Measurements from ENCODE around the gene TEX29. TPM values are rescaled to one million over a fixed set of nuclear protein-coding genes. Genes with fewer than 3 reads are reported as not detected.
A peak's percentile ranks its signal among the peaks of the same experiment; 100 is the strongest.

The TEX29 gene
- total RNA-seq, 1 experiment from 2014 or later = not detected

DNA sequence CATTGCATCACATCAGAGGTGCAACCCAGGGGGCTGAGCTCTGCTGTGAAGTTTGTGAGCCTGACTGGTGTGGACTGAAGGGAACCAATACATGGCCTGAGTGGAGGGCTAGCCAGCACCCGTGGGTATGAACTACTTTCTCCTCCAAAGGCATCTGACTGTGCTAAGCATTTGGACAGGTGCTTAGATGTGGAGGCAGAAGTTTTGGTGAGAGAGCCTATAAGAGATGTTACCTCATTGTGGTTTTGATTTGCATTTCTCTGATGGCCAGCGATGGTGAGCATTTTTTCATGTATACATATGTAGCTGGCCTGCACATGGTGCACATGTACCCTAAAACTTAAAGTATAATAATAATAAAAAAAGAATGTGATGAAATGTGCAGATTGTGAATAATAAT is 46.9 kb downstream of the TEX29 start:
- Histone ChIP-seq H3K4me2 (ENCODE audit: low read depth, low read length, poor library complexity, severe bottlenecking) (peak overlapping the region; percentile 16), H3K4me1 (ENCODE audit: low read length) (peaks cover 15% of the 10 kb centered on the region), H3K4me3 (ENCODE audit: low read length) (no peak overlapping the region), H3K9ac (ENCODE audit: low read length) (no peak overlapping the region; the same call in 1 of the 2 replicates), H4K20me1 (ENCODE audit: insufficient read depth, low read depth, low read length) (0 out of 2 replicates have a peak, but pooled peaks cover 3% of the 10 kb centered on the region), H3K36me3 (ENCODE audit: insufficient read depth, low read length) (no peaks in the 10 kb centered on the region), H3K79me2 (ENCODE audit: low read length) (no peaks in the 10 kb centered on the region), H3K9me3 (ENCODE audit: low read length) (no peaks in the 10 kb centered on the region), H3K9me2 (replicated peaks; ENCODE audit: insufficient read depth, low read length) (no peaks in the 10 kb centered on the region), H3K27ac (ENCODE audit: low read length) (no peak overlapping the region), H3K27me3 (ENCODE audit: low read length) (no peaks in the 10 kb centered on the region), H2AFZ (ENCODE audit: low read length) (no peak overlapping the region)
- no peak for DNase-seq

DNA sequence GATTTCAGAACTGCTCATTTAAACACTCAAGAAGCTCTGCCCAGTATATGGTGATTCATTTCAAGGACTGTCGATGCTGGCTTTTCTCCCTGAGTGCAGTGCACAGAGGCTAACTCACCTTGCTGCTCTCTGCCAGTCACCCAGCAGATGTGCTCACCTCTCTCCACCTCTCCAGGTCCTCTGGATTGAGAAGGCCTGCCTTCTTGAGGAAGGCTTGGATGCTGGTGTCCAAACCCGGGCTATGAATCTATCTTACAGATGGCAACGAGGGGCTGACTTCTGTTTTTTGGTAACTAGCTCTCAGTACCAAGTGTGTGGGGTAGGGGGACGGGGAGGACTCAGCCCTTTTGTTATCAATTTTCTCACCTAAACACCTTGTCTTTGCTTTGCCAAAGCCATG is 47.6 kb downstream of the TEX29 start:
- H3K4me3 ChIP-seq (ENCODE audit: low read length) = no peak overlapping the region
- DNase-seq = no peak
- no peak overlapping the region for H3K27ac ChIP-seq (ENCODE audit: low read length)
- H3K9ac ChIP-seq (ENCODE audit: low read length) = no peak overlapping the region
- no peak overlapping the region for H3K4me2 ChIP-seq (ENCODE audit: low read depth, low read length, poor library complexity, severe bottlenecking)
- no peaks in the 10 kb centered on the region for H3K79me2 ChIP-seq (ENCODE audit: low read length)
- H4K20me1 ChIP-seq (ENCODE audit: insufficient read depth, low read depth, low read length) = 0 out of 2 replicates have a peak, but pooled peaks cover 3% of the 10 kb centered on the region
- no peaks in the 10 kb centered on the region for H3K9me3 ChIP-seq (ENCODE audit: low read length)
- H3K27me3 ChIP-seq (ENCODE audit: low read length) = no peaks in the 10 kb centered on the region
- no peaks in the 10 kb centered on the region for H3K9me2 ChIP-seq (replicated peaks; ENCODE audit: insufficient read depth, low read length)
- peaks cover 18% of the 10 kb centered on the region for H3K4me1 ChIP-seq (ENCODE audit: low read length)
- no peak overlapping the region for H2AFZ ChIP-seq (ENCODE audit: low read length)
- no peaks in the 10 kb centered on the region for H3K36me3 ChIP-seq (ENCODE audit: insufficient read depth, low read length)

DNA sequence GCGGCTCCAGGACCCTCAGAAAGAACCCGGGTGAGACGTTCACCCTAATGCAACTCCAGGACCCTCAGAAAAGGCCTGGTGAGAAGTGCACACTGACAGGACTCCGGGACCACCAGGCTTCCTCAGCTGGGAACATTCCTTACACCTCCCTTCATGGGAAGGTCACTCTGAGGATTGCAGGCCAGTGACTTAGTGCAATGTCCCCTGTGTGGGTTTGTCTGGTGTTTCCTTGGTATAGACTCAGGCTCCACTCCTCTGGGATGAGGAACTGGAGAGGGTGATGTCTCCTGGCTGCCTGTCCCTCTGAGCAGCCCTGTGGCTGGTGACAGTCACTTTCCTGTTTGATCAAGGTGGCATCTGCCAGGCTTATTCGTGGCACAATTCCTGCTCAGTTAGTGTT is 49.7 kb downstream of the TEX29 start:
- Histone ChIP-seq H2AFZ (ENCODE audit: low read length) (no peak overlapping the region), H3K9me2 (replicated peaks; ENCODE audit: insufficient read depth, low read length) (no peaks in the 10 kb centered on the region), H3K27me3 (ENCODE audit: low read length) (no peaks in the 10 kb centered on the region), H3K4me1 (ENCODE audit: low read length) (peaks cover 18% of the 10 kb centered on the region), H3K9ac (ENCODE audit: low read length) (no peak overlapping the region), H3K4me2 (ENCODE audit: low read depth, low read length, poor library complexity, severe bottlenecking) (no peak overlapping the region), H3K27ac (ENCODE audit: low read length) (no peak overlapping the region), H3K9me3 (ENCODE audit: low read length) (no peaks in the 10 kb centered on the region), H3K79me2 (ENCODE audit: low read length) (no peaks in the 10 kb centered on the region), H4K20me1 (ENCODE audit: insufficient read depth, low read depth, low read length) (0 out of 2 replicates have a peak, but pooled peaks cover 3% of the 10 kb centered on the region), H3K4me3 (ENCODE audit: low read length) (no peak overlapping the region), H3K36me3 (ENCODE audit: insufficient read depth, low read length) (no peaks in the 10 kb centered on the region)
- no peak for DNase-seq

DNA sequence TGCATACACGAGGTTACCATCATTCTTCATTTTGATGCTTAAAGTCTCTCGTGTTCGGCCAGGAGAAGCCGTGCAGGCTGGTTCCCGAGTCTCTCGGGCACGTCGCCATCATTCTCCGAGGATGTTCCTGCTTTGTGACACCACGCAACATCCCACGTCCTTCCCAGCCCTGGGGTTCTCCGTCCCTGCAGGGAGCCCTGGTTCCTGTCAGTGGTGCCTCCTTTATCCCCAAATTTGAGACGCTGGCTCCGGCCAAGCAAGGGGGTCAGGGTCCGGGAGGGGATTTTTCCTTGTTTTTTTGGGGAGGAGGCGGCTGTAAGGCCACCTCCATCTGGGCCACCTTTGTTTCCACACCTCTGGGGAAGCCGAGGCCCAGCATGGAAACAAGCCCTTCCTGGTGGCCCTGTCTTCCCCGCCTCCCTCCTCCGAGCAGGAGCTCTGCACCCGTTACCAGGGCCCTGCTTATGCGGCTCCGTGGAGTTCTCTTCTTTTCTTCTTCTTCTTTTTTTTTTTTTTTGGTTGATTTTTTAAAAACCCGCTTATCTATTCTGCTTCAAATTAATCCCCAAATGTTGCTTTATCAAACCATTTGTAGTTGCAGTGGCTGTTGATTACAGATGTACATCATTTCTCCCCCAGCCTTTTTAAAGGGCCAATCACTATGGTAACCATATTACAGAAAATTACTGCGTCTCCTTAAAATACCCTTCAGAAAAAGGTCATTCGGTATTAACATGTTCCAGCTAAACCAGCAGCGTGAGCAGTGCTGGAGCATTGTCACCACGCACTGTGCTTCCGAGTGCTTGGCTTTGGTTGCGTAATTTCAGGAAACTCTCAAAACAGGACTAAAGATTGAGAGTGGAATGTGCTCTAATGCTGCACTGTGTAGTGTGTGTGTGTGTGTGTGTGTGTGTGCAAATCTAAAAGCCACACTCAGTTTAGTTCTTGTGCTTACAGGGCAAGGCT is 50.4 kb downstream of the TEX29 start:
- Histone ChIP-seq H2AFZ (ENCODE audit: low read length) (no peak overlapping the region), H4K20me1 (ENCODE audit: insufficient read depth, low read depth, low read length) (0 out of 2 replicates have a peak, but pooled peaks cover 3% of the 10 kb centered on the region), H3K79me2 (ENCODE audit: low read length) (no peaks in the 10 kb centered on the region), H3K36me3 (ENCODE audit: insufficient read depth, low read length) (no peaks in the 10 kb centered on the region), H3K27ac (ENCODE audit: low read length) (no peak overlapping the region), H3K4me3 (ENCODE audit: low read length) (no peak overlapping the region), H3K27me3 (ENCODE audit: low read length) (no peaks in the 10 kb centered on the region), H3K9ac (ENCODE audit: low read length) (no peak overlapping the region), H3K9me3 (ENCODE audit: low read length) (no peaks in the 10 kb centered on the region), H3K9me2 (replicated peaks; ENCODE audit: insufficient read depth, low read length) (no peaks in the 10 kb centered on the region), H3K4me2 (ENCODE audit: low read depth, low read length, poor library complexity, severe bottlenecking) (no peak overlapping the region), H3K4me1 (ENCODE audit: low read length) (peaks cover 18% of the 10 kb centered on the region)
- DNase-seq = no peak

DNA sequence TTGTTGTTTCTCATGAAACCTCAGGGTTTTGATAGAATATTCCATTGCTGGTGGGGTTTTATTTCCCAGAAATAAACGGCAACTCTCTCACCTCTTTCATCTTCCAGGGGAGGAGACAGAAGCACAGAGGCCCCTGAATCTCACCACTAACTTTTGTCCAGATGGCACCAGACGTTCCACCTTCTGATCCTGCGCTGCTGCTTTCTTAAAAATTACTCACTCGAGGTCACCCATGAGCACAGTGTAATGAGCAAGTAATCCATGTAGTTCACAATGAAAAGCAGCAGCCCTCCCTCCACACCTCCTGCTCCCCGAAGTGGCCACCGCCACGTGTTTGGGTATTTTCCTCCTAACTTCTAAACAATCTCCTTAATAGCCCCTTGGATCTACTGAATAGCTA is 51.3 kb downstream of the TEX29 start:
- 0 out of 2 replicates have a peak, but pooled peaks cover 2% of the 10 kb centered on the region for H4K20me1 ChIP-seq (ENCODE audit: insufficient read depth, low read depth, low read length)
- H3K4me3 ChIP-seq (ENCODE audit: low read length) = no peak overlapping the region
- no peaks in the 10 kb centered on the region for H3K79me2 ChIP-seq (ENCODE audit: low read length)
- H3K27ac ChIP-seq (ENCODE audit: low read length) = no peak overlapping the region
- H3K9me2 ChIP-seq (replicated peaks; ENCODE audit: insufficient read depth, low read length) = no peaks in the 10 kb centered on the region
- no peaks in the 10 kb centered on the region for H3K27me3 ChIP-seq (ENCODE audit: low read length)
- no peak overlapping the region for H3K4me2 ChIP-seq (ENCODE audit: low read depth, low read length, poor library complexity, severe bottlenecking)
- H2AFZ ChIP-seq (ENCODE audit: low read length) = no peak overlapping the region
- H3K9me3 ChIP-seq (ENCODE audit: low read length) = no peaks in the 10 kb centered on the region
- no peak overlapping the region for H3K9ac ChIP-seq (ENCODE audit: low read length)
- DNase-seq = no peak
- H3K4me1 ChIP-seq (ENCODE audit: low read length) = peaks cover 14% of the 10 kb centered on the region
- no peaks in the 10 kb centered on the region for H3K36me3 ChIP-seq (ENCODE audit: insufficient read depth, low read length)

DNA sequence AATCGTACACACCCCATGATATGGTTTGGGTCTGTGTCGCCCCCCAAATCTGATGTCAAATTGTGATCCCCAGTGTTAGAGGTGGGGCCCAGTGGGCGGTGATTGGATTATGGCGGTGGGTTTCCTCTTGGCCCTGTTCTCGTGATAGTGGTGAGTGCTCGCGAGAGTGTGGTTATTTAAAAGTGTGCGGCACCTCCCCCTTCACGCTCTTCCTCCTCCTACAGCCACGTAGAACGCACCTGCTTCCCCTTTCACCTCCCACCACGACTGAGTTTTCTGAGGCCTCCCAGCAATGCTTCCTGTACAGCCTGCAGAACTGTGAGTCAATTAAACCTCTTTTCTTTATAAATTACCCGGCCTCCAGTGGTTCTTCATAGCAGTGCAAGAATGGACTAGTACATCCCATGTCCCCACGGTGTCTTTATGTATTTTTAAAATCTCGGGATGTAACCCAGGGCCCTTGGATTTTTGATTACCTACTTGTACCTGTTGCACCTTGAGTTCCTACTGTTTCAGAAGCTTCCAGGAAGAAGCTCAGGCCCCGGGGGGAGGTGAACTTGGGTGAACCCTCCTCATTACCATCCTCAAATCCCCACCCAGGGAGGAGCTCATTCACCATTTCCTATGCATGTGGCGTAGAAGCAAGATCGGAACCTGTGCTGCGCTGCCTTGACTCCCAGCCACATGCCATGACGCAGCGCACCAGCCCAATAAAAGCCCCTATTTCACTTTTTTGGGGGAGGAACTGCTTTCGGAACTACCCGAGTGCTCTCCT is 52.4 kb downstream of the TEX29 start:
- H3K36me3 ChIP-seq (ENCODE audit: insufficient read depth, low read length) = no peaks in the 10 kb centered on the region
- no peak overlapping the region for H3K27ac ChIP-seq (ENCODE audit: low read length)
- no peaks in the 10 kb centered on the region for H3K9me2 ChIP-seq (replicated peaks; ENCODE audit: insufficient read depth, low read length)
- H3K9me3 ChIP-seq (ENCODE audit: low read length) = no peaks in the 10 kb centered on the region
- H3K9ac ChIP-seq (ENCODE audit: low read length) = no peak overlapping the region
- H4K20me1 ChIP-seq (ENCODE audit: insufficient read depth, low read depth, low read length) = no peaks in the 10 kb centered on the region
- DNase-seq = peak; percentile 62
- no peak overlapping the region for H2AFZ ChIP-seq (ENCODE audit: low read length)
- no peak overlapping the region for H3K4me3 ChIP-seq (ENCODE audit: low read length)
- no peaks in the 10 kb centered on the region for H3K79me2 ChIP-seq (ENCODE audit: low read length)
- H3K4me2 ChIP-seq (ENCODE audit: low read depth, low read length, poor library complexity, severe bottlenecking) = no peak overlapping the region
- peaks cover 5% of the 10 kb centered on the region for H3K4me1 ChIP-seq (ENCODE audit: low read length)
- H3K27me3 ChIP-seq (ENCODE audit: low read length) = no peaks in the 10 kb centered on the region

DNA sequence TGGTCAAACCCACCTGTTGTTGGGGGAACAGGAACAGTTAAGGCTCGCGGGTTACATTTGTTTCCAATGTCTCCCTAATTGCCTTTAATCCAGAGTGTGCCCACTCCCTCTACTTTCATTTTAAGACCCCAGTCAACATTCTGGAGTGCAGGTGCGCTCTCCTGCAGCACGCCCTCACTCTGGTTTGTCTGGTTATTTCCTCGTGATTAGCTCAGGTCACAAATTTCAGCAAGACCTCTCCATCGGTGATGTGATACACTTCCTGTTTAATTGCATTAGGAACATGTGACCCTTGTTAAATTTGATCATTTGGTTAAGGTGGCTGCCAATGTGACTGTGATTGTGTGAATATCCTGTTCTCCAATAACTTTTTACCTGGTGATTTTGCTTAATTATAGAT is 53.0 kb downstream of the TEX29 start:
- no peak overlapping the region for H3K27ac ChIP-seq (ENCODE audit: low read length)
- H4K20me1 ChIP-seq (ENCODE audit: insufficient read depth, low read depth, low read length) = no peaks in the 10 kb centered on the region
- no peaks in the 10 kb centered on the region for H3K9me2 ChIP-seq (replicated peaks; ENCODE audit: insufficient read depth, low read length)
- no peak overlapping the region for H2AFZ ChIP-seq (ENCODE audit: low read length)
- H3K4me3 ChIP-seq (ENCODE audit: low read length) = no peak overlapping the region
- H3K79me2 ChIP-seq (ENCODE audit: low read length) = no peaks in the 10 kb centered on the region
- no peaks in the 10 kb centered on the region for H3K9me3 ChIP-seq (ENCODE audit: low read length)
- H3K4me1 ChIP-seq (ENCODE audit: low read length) = peaks cover 2% of the 10 kb centered on the region; the same call in 1 of the 2 replicates
- no peak overlapping the region for H3K4me2 ChIP-seq (ENCODE audit: low read depth, low read length, poor library complexity, severe bottlenecking)
- no peak overlapping the region for H3K9ac ChIP-seq (ENCODE audit: low read length)
- H3K36me3 ChIP-seq (ENCODE audit: insufficient read depth, low read length) = no peaks in the 10 kb centered on the region
- DNase-seq = no peak
- H3K27me3 ChIP-seq (ENCODE audit: low read length) = no peaks in the 10 kb centered on the region

DNA sequence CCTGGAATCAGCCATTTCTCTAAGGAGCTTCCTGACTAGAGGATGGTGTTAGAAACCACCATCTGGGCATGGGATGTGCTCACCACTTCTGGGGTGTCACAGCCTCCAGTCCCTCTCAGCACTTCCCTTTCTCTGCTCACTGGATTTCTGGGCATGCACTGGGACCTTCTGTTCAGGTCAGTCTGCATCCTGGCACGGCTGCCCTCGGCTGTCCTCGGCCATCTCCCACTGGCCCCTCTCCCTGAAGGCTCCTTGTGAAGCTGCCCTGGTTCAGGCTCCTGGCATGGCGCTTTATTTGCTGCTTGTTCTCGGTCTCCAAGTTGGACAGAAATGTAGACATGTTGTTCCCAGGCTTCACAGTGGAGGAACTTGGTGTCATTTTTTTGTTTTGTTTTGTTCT is 60.0 kb downstream of the TEX29 start:
- DNase-seq = no peak
- Histone ChIP-seq H3K4me3 (ENCODE audit: low read length) (no peak overlapping the region), H3K4me2 (ENCODE audit: low read depth, low read length, poor library complexity, severe bottlenecking) (no peak overlapping the region), H3K9ac (ENCODE audit: low read length) (no peak overlapping the region), H3K27me3 (ENCODE audit: low read length) (no peaks in the 10 kb centered on the region), H3K79me2 (ENCODE audit: low read length) (no peaks in the 10 kb centered on the region), H3K9me3 (ENCODE audit: low read length) (no peaks in the 10 kb centered on the region), H2AFZ (ENCODE audit: low read length) (no peak overlapping the region), H4K20me1 (ENCODE audit: insufficient read depth, low read depth, low read length) (no peaks in the 10 kb centered on the region), H3K4me1 (ENCODE audit: low read length) (no peaks in the 10 kb centered on the region), H3K36me3 (ENCODE audit: insufficient read depth, low read length) (no peaks in the 10 kb centered on the region), H3K27ac (ENCODE audit: low read length) (no peak overlapping the region), H3K9me2 (replicated peaks; ENCODE audit: insufficient read depth, low read length) (no peaks in the 10 kb centered on the region)
